T-cell (primary cell): ENCODE results near the gene TNS2. TPM values are rescaled to one million over a fixed set of nuclear protein-coding genes. Genes with fewer than 3 reads are reported as not detected.

Experiments
- ATAC-seq, 4 experiments: fragments of 200-7000 bp in 3 of 4; fragments of 150-1000 bp in 1 of 4; cut with Tn5 transposase; replicated peaks in 1 of 4; 1 replicate in 3 of 4; 2 replicates in 1 of 4; pipeline ENCODE4 v1.10.0; 2021; ENCODE audit warnings: moderate library complexity in 3 of 4, mild to moderate bottlenecking in 2 of 4, moderate number of reproducible peaks in 1 of 4
- CTCF ChIA-PET, 2 donors: fragments of 300-600 bp; sonication (Branson Sonifier 250); formaldehyde crosslinking; loops; one replicate each; lab custom pipeline; 2022; ENCODE audit warnings: antibody characterized with exemption in 2 of 2; lab: Charles Lee
- POLR2A ChIA-PET, 2 donors: fragments of 300-600 bp; sonication (Branson Sonifier 250); formaldehyde crosslinking; loops; one replicate each; lab custom pipeline; 2022; ENCODE audit warnings: antibody characterized with exemption in 2 of 2; lab: Charles Lee
- DNase-seq, 35 experiments: peaks; one replicate each; pipeline versions ENCODE4 v3.0.0 to v3.0.0-alpha.2; 2013 to 2023
- H3K27ac ChIP-seq: one replicate; pipeline ENCODE4 v1.5.1; 2013; ENCODE audit warnings: low read length
- H3K27me3 ChIP-seq, 2 experiments: replicated peaks in 1 of 2; 1 replicate in 1 of 2; 2 replicates in 1 of 2; pipeline versions ENCODE4 v1.6.1 to v1.7.0; 2013; ENCODE audit warnings: low read length in 1 of 2, mixed read lengths in 1 of 2; ENCODE audit not compliant: control insufficient read depth in 2 of 2, insufficient read depth in 2 of 2; ENCODE audit errors: extremely low read depth in 1 of 2
- H3K36me3 ChIP-seq, 2 donors: 1 replicate in 1 of 2; 2 replicates in 1 of 2; pipeline versions ENCODE4 v1.6.1 to v1.7.0; 2013; ENCODE audit warnings: low read length in 1 of 2; ENCODE audit not compliant: control insufficient read depth in 2 of 2, insufficient read depth in 1 of 2; ENCODE audit errors: extremely low read depth in 1 of 2
- H3K4me1 ChIP-seq, 2 experiments: 1 replicate in 1 of 2; 2 replicates in 1 of 2; pipeline versions ENCODE4 v1.6.1 to v1.7.0; 2013; ENCODE audit warnings: low read length in 2 of 2, mixed read lengths in 1 of 2; ENCODE audit not compliant: insufficient read depth in 2 of 2, control insufficient read depth in 1 of 2; ENCODE audit errors: extremely low read depth in 1 of 2
- H3K4me3 ChIP-seq, 2 donors: 1 replicate in 1 of 2; 2 replicates in 1 of 2; pipeline versions ENCODE4 v1.5.1 to v1.7.0; 2013; ENCODE audit warnings: mild to moderate bottlenecking in 2 of 2, low read length in 1 of 2, moderate library complexity in 1 of 2; ENCODE audit not compliant: control insufficient read depth in 1 of 2; ENCODE audit errors: extremely low read depth in 1 of 2
- H3K9me3 ChIP-seq: 2 replicates; pipeline ENCODE4 v1.7.0; 2013
- H3K27ac Mint-ChIP-seq, 2 donors: one replicate each; pipeline ENCODE4 v1.8.0; 2020 to 2021; ENCODE audit warnings: mild to moderate bottlenecking in 2 of 2, mixed read lengths in 2 of 2
- H3K27me3 Mint-ChIP-seq, 2 donors: one replicate each; pipeline ENCODE4 v1.8.0; 2021 to 2022; ENCODE audit warnings: mixed read lengths in 2 of 2
- H3K36me3 Mint-ChIP-seq: one replicate; pipeline ENCODE4 v1.8.0; 2021; ENCODE audit warnings: mixed read lengths
- H3K4me1 Mint-ChIP-seq, 3 donors: one replicate each; pipeline ENCODE4 v1.8.0; 2020 to 2022; ENCODE audit warnings: mixed read lengths in 3 of 3, mild to moderate bottlenecking in 1 of 3
- H3K4me3 Mint-ChIP-seq, 3 donors: one replicate each; pipeline ENCODE4 v1.8.0; 2020 to 2022; ENCODE audit warnings: mild to moderate bottlenecking in 3 of 3, mixed read lengths in 3 of 3, moderate library complexity in 3 of 3
- H3K9me3 Mint-ChIP-seq, 3 donors: one replicate each; pipeline ENCODE4 v1.8.0; 2020 to 2022; ENCODE audit warnings: mixed read lengths in 3 of 3
- WGBS: methylation state at CpG from one replicate; pipeline ENCODE4 v1.1.5; 2013; ENCODE audit warnings: missing lambda C conversion rate; ENCODE audit not compliant: insufficient coverage; 5-methylcytosine and 5-hydroxymethylcytosine counted together
- total RNA-seq, 35 experiments: library from RNA in 6 of 35; stranded (reverse) in 6 of 35; fragments of 120-200 nt in 1 of 35; gene quantifications; one replicate each; pipeline versions ENCODE4 v1.2.1 to v1.2.4 and lab custom pipeline; 2013 to 2026

Gene TNS2
- total RNA-seq, 5 donors from 2014 or later (not counting 1 experiment from before 2014, with no cell fraction given), result 2.5 to 5.1 (median 3.0) TPM

- H3K27me3 Mint-ChIP-seq, result peaks cover 0 to 1% of the 10 kb centered on the region in 2 donors
- no peaks in the 10 kb centered on the region for H3K36me3 ChIP-seq
- ChIA-PET POLR2A (interaction anchor here in 1 of 2 donors (1.5 kb wide), 1 partner anchor 23 kb away, joined by 8 read pairs; the partner anchor contains the start of gene SPRYD3), CTCF (interaction anchor here (0.5 to 2.1 kb wide), 10 partner anchors 23 to 399 kb away, joined by 3 to 8 read pairs (median 4); partner anchors contain the start of genes SPRYD3 (in 1 of the 2) and TARBP2 (in 1 of the 2))
- peak overlapping the region; percentile 69 for H3K27ac ChIP-seq
- H3K4me1 Mint-ChIP-seq, result peaks cover 49 to 58% (median 52%) of the 10 kb centered on the region in 3 donors
- H3K9me3 Mint-ChIP-seq, result no peaks in the 10 kb centered on the region
- peak overlapping the region in 1 of 3 donors; percentile 65 for H3K4me3 Mint-ChIP-seq
- H3K27ac Mint-ChIP-seq, result peak overlapping the region; percentile 90 to 92
- no peak for ATAC-seq
- no peak overlapping the region for H3K4me3 ChIP-seq
- H3K36me3 Mint-ChIP-seq, result no peaks in the 10 kb centered on the region
- peaks cover 29 to 63% of the 10 kb centered on the region in 2 experiments for H3K4me1 ChIP-seq
- H3K9me3 ChIP-seq, result no peaks in the 10 kb centered on the region
- no CpG with 5 or more reads among the region's 12 CpGs for WGBS
- H3K27me3 ChIP-seq, result peaks cover 0 to 5% of the 10 kb centered on the region in 2 experiments
- DNase-seq, result no peak
Observed at GRCh38 chr12:53101931-53102781, 52.3 kb downstream of the TNS2 start.

- H3K27ac ChIP-seq, result peak within 1 kb of the TSS; percentile 69
- H3K4me3 Mint-ChIP-seq, result peak within 1 kb of the TSS in 2 of 3 donors; percentile 13 to 65
Observed at GRCh38 chr12:53102883-53103807, 53.3 kb downstream of the TNS2 start, which contains the start of gene SOAT2. SOAT2 (plus strand) TSS chr12:53103486; CDS start chr12:53103578, 92 bp downstream.

GRCh38 chr12:53103860-53104305 lies 54.0 kb downstream of the TNS2 start:
- Histone ChIP-seq H3K9me3 (no peaks in the 10 kb centered on the region), H3K4me3 (peak overlapping the region in 1 of 2 donors; percentile 2), H3K4me1 (peaks cover 26 to 46% of the 10 kb centered on the region in 2 experiments), H3K27ac (peak overlapping the region; percentile 69), H3K36me3 (no peaks in the 10 kb centered on the region), H3K27me3 (no peaks in the 10 kb centered on the region)
- no peaks in the 10 kb centered on the region for H3K27me3 Mint-ChIP-seq
- H3K4me3 Mint-ChIP-seq, result peak overlapping the region in 2 of 3 donors; percentile 13 to 65
- no peaks in the 10 kb centered on the region for H3K36me3 Mint-ChIP-seq
- ChIA-PET CTCF (interaction anchor here (0.6 to 2.1 kb wide), 4 partner anchors 8 to 66 kb away, joined by 4 to 8 read pairs (median 4); no protein-coding TSS in a partner anchor), POLR2A (no interaction called here)
- ATAC-seq (peak in 2 of 4 experiments; percentile 20 to 24), DNase-seq (peak in 4 of 35 experiments; percentile 7 to 32 (median 22))
- no CpG with 5 or more reads among the region's 3 CpGs for WGBS
- H3K27ac Mint-ChIP-seq, result peak overlapping the region; percentile 81 to 90
- no peaks in the 10 kb centered on the region for H3K9me3 Mint-ChIP-seq
- H3K4me1 Mint-ChIP-seq, result peaks cover 38 to 44% (median 39%) of the 10 kb centered on the region in 3 donors

More at GRCh38 chr12:53102883-53103807, 53.3 kb downstream of the TNS2 start, which contains the start of gene SOAT2:
- Mint-ChIP-seq H3K27ac (peak within 1 kb of the TSS; percentile 90 to 92), H3K9me3 (no peaks in the 10 kb centered on the region), H3K36me3 (no peaks in the 10 kb centered on the region), H3K27me3 (no peaks in the 10 kb centered on the region), H3K4me1 (peaks cover 45 to 52% (median 46%) of the 10 kb centered on the region in 3 donors)
- H3K36me3 ChIP-seq, result no peaks in the 10 kb centered on the region
- H3K9me3 ChIP-seq, result no peaks in the 10 kb centered on the region
- 77% methylated on average over 14 of the region's 23 CpGs for WGBS
- peak; percentile 76 to 87 (median 77) for ATAC-seq
- POLR2A ChIA-PET, result interaction anchor here in 1 of 2 donors (0.6 kb wide), 1 partner anchor 56 kb away, joined by 4 read pairs; no protein-coding TSS in a partner anchor
- CTCF ChIA-PET, result interaction anchor here (0.5 to 2.1 kb wide), 10 partner anchors 9 to 398 kb away, joined by 3 to 8 read pairs (median 4); partner anchors contain the start of genes EIF4B (in 1 of the 2), SPRYD3 (in 1 of the 2) and TARBP2 (in 1 of the 2)
- peaks cover 29 to 53% of the 10 kb centered on the region in 2 experiments for H3K4me1 ChIP-seq
- H3K27me3 ChIP-seq, result no peaks in the 10 kb centered on the region
- H3K4me3 ChIP-seq, result peak within 1 kb of the TSS in 1 of 2 donors; percentile 2
- peak in 33 of 35 experiments; percentile 19 to 72 (median 41) for DNase-seq

- Histone ChIP-seq H3K27ac (no peak overlapping the region), H3K36me3 (no peaks in the 10 kb centered on the region), H3K9me3 (no peaks in the 10 kb centered on the region), H3K27me3 (no peaks in the 10 kb centered on the region), H3K4me1 (peaks cover 22 to 36% of the 10 kb centered on the region in 2 experiments), H3K4me3 (no peak overlapping the region)
- H3K36me3 Mint-ChIP-seq, result no peaks in the 10 kb centered on the region
- H3K27ac Mint-ChIP-seq, result no peak overlapping the region
- WGBS, result 96% methylated on average over 6 of the region's 8 CpGs
- no peaks in the 10 kb centered on the region for H3K9me3 Mint-ChIP-seq
- CTCF ChIA-PET, result no interaction called here
- DNase-seq (no peak), ATAC-seq (no peak)
- no peak overlapping the region for H3K4me3 Mint-ChIP-seq
- H3K4me1 Mint-ChIP-seq, result peaks cover 32 to 38% (median 33%) of the 10 kb centered on the region in 3 donors
- no peaks in the 10 kb centered on the region for H3K27me3 Mint-ChIP-seq
- POLR2A ChIA-PET, result no interaction called here
Observed at GRCh38 chr12:53105256-53105655, 55.4 kb downstream of the TNS2 start.

- Histone ChIP-seq H3K9me3 (no peaks in the 10 kb centered on the region), H3K27ac (no peak overlapping the region), H3K36me3 (no peaks in the 10 kb centered on the region), H3K4me3 (no peak overlapping the region), H3K27me3 (no peaks in the 10 kb centered on the region), H3K4me1 (peaks cover 22 to 31% of the 10 kb centered on the region in 2 experiments)
- H3K27ac Mint-ChIP-seq, result peak overlapping the region in 1 of 2 donors; percentile 71
- peaks cover 29 to 35% (median 29%) of the 10 kb centered on the region in 3 donors for H3K4me1 Mint-ChIP-seq
- ChIA-PET POLR2A (no interaction called here), CTCF (no interaction called here)
- H3K36me3 Mint-ChIP-seq, result no peaks in the 10 kb centered on the region
- no peak overlapping the region for H3K4me3 Mint-ChIP-seq
- no peaks in the 10 kb centered on the region for H3K27me3 Mint-ChIP-seq
- no peaks in the 10 kb centered on the region for H3K9me3 Mint-ChIP-seq
- WGBS, result 78% methylated on average over 4 of the region's 7 CpGs
- ATAC-seq (no peak), DNase-seq (no peak)
Observed at GRCh38 chr12:53105712-53106439, 56.0 kb downstream of the TNS2 start.
